Astrocyte (in vitro differentiated cells and primary cell): ENCODE measurements around the gene RTBDN. TPM values are rescaled to one million over a fixed set of nuclear protein-coding genes. Genes with fewer than 3 reads are reported as not detected.
"Not testable (repeated sequence)": the region's sequence is repeated elsewhere in the genome, so short reads cannot be mapped to it uniquely, and the experiment has no call there.

Source experiments
- DNase-seq: peaks from one replicate; pipeline ENCODE4 v3.0.0-alpha.2; 2010; ENCODE audit warnings: low read depth
- FAIRE-seq: peaks from 2 replicates; lab custom pipeline; 2011; peaks lifted over from hg19 to GRCh38; lab: Jason Lieb, UNC
- H2AFZ ChIP-seq: 2 replicates; pipeline ENCODE4 v1.6.0; 2012; ENCODE audit warnings: low read depth, low read length, inconsistent platforms
- H3K27ac ChIP-seq: 2 replicates; pipeline ENCODE4 v1.5.1; 2011; ENCODE audit warnings: low read depth, low read length, inconsistent platforms
- H3K27me3 ChIP-seq: 2 replicates; pipeline ENCODE4 v1.6.0; 2011; ENCODE audit warnings: low read length, inconsistent platforms; ENCODE audit not compliant: insufficient read depth
- H3K36me3 ChIP-seq: 2 replicates; pipeline ENCODE4 v1.5.1; 2011; ENCODE audit warnings: low read length, inconsistent platforms; ENCODE audit not compliant: insufficient read depth
- H3K4me1 ChIP-seq: 2 replicates; pipeline ENCODE4 v1.5.1; 2011; ENCODE audit warnings: low read length, inconsistent platforms; ENCODE audit not compliant: insufficient read depth
- H3K4me2 ChIP-seq: 2 replicates; pipeline ENCODE4 v1.6.0; 2012; ENCODE audit warnings: low read length, inconsistent platforms
- H3K4me3 ChIP-seq: 2 replicates; pipeline ENCODE4 v1.5.1; 2011; ENCODE audit warnings: low read depth, mild to moderate bottlenecking, low read length, inconsistent platforms; ENCODE audit not compliant: insufficient read depth
- H3K79me2 ChIP-seq: 2 replicates; pipeline ENCODE4 v1.6.0; 2012; ENCODE audit warnings: mild to moderate bottlenecking, low read length, inconsistent platforms; ENCODE audit not compliant: insufficient read depth
- H3K9ac ChIP-seq: 2 replicates; pipeline ENCODE4 v1.6.0; 2012; ENCODE audit warnings: mild to moderate bottlenecking, low read length, inconsistent platforms
- H3K9me3 ChIP-seq: 2 replicates; pipeline ENCODE4 v1.5.1; 2012; ENCODE audit warnings: low read depth, mild to moderate bottlenecking, low read length, inconsistent platforms; ENCODE audit not compliant: insufficient read depth
- H4K20me1 ChIP-seq: 2 replicates; pipeline ENCODE4 v1.6.0; 2012; ENCODE audit warnings: low read length, inconsistent platforms; ENCODE audit not compliant: insufficient read depth
- H3K27ac Mint-ChIP-seq: one replicate; pipeline ENCODE4 v1.8.0; 2021; ENCODE audit warnings: mild to moderate bottlenecking, mixed read lengths; ENCODE audit not compliant: unreplicated experiment
- H3K27me3 Mint-ChIP-seq: one replicate; pipeline ENCODE4 v1.8.0; 2021; ENCODE audit warnings: low read depth, mixed read lengths; ENCODE audit not compliant: unreplicated experiment
- H3K36me3 Mint-ChIP-seq: one replicate; pipeline ENCODE4 v1.8.0; 2021; ENCODE audit warnings: low read depth, mixed read lengths; ENCODE audit not compliant: unreplicated experiment
- H3K4me1 Mint-ChIP-seq: one replicate; pipeline ENCODE4 v1.8.0; 2021; ENCODE audit warnings: low read depth, mixed read lengths; ENCODE audit not compliant: unreplicated experiment
- H3K4me3 Mint-ChIP-seq: one replicate; pipeline ENCODE4 v1.8.0; 2021; ENCODE audit warnings: mild to moderate bottlenecking, moderate library complexity, mixed read lengths; ENCODE audit not compliant: unreplicated experiment
- H3K9me3 Mint-ChIP-seq: one replicate; pipeline ENCODE4 v1.8.0; 2021; ENCODE audit warnings: mild to moderate bottlenecking, mixed read lengths; ENCODE audit not compliant: unreplicated experiment
- CTCF ChIP-seq: IDR thresholded peaks from 2 replicates; pipeline ENCODE4 v1.5.1; 2011; ENCODE audit warnings: low read depth, mild to moderate bottlenecking, inconsistent platforms, low read length, moderate library complexity; ENCODE audit not compliant: insufficient read depth
- EZH2 ChIP-seq: IDR thresholded peaks from 2 replicates; pipeline ENCODE4 v1.6.1; 2012; ENCODE audit warnings: mild to moderate bottlenecking, low read length, inconsistent platforms; ENCODE audit not compliant: insufficient read depth
- total RNA-seq: library from RNA; stranded (reverse); gene quantifications from 2 replicates; pipeline ENCODE4 v1.2.1, GENCODE V29; 2021

RTBDN gene
- total RNA-seq, 1 donor from 2014 or later: not detected

DNA sequence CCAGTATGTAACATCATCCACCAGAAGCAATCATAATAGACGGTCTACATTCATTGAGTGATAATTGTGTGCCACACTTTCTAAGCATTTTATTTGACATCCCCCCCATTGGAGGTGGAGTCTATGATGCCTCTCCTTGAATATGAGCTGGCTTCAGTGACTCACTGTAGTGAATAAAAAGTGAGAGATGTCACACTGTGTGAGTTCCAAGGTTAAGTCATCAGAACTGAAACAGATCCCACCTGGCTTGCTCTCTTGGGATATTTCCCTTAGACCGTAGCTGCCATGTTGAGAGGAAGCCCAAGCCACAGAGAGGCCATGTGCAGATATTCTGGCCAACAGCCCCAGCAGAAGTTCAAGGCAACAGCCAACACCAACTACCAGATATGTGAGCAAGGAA is 12.6 kb downstream of the RTBDN start:
- Histone ChIP-seq H3K4me1 (no peaks in the 10 kb centered on the region), H3K36me3 (no peaks in the 10 kb centered on the region), H3K27ac (no peak overlapping the region), H2AFZ (no peak overlapping the region), H3K4me2 (no peak overlapping the region), H3K79me2 (no peaks in the 10 kb centered on the region), H3K9ac (no peak overlapping the region), H3K4me3 (no peak overlapping the region), H3K27me3 (no peaks in the 10 kb centered on the region), H3K9me3 (peaks cover 3% of the 10 kb centered on the region), H4K20me1 (no peaks in the 10 kb centered on the region)
- Mint-ChIP-seq H3K27ac (no peak overlapping the region), H3K4me3 (no peak overlapping the region), H3K9me3 (no peaks in the 10 kb centered on the region), H3K4me1 (no peaks in the 10 kb centered on the region), H3K36me3 (peaks cover 3% of the 10 kb centered on the region), H3K27me3 (peaks cover 12% of the 10 kb centered on the region)
- no peak for FAIRE-seq
- DNase-seq: no peak
- no peak for TF ChIP-seq EZH2
- no peak for TF ChIP-seq CTCF

DNA sequence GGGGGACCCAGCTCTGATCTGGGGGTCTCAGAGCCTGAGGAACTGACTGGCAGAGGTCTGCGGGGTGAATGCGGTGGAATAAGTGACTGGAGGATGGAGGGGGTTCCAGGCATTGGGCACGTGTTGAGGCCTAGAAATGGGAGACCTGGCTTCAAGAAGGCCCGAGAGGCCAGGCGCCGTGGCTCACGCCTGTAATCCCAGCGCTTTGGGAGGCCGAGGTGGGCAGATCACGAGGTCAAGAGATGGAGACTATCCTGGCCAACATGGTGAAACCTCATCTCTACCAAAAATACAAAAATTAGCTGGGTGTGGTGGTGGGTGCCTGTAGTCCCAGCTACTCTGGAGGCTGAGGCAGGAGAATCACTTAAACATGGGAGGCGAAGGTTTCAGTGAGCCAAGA is 16.6 kb downstream of the RTBDN start:
- H3K4me2 ChIP-seq, FAIRE-seq, H3K27ac ChIP-seq, H3K9ac ChIP-seq, H3K4me3 Mint-ChIP-seq, H3K9me3 ChIP-seq, H3K27ac Mint-ChIP-seq, H3K79me2 ChIP-seq, H3K4me3 ChIP-seq, H3K9me3 Mint-ChIP-seq, DNase-seq, H3K36me3 ChIP-seq, H2AFZ ChIP-seq, H3K27me3 Mint-ChIP-seq, H3K4me1 ChIP-seq, H3K36me3 Mint-ChIP-seq, H3K4me1 Mint-ChIP-seq, H3K27me3 ChIP-seq, H4K20me1 ChIP-seq: not testable (repeated sequence)

GRCh38 chr19:12817188-12817587 is 17.2 kb downstream of the RTBDN start:
- H3K79me2 ChIP-seq, H3K9me3 Mint-ChIP-seq, H3K4me3 ChIP-seq, FAIRE-seq, H3K9ac ChIP-seq, H3K4me1 Mint-ChIP-seq, H3K27me3 ChIP-seq, DNase-seq, H3K9me3 ChIP-seq, H3K4me2 ChIP-seq, H4K20me1 ChIP-seq, H3K4me1 ChIP-seq, H3K27ac ChIP-seq, H3K4me3 Mint-ChIP-seq, H2AFZ ChIP-seq, H3K36me3 Mint-ChIP-seq, H3K27me3 Mint-ChIP-seq, H3K36me3 ChIP-seq: not testable (repeated sequence)
- peak overlapping the region; percentile 50 for H3K27ac Mint-ChIP-seq

GRCh38 chr19:12815088-12815487 is 19.3 kb downstream of the RTBDN start:
- no peaks in the 10 kb centered on the region for H3K4me1 Mint-ChIP-seq
- Histone ChIP-seq H3K27me3 (no peaks in the 10 kb centered on the region), H3K4me3 (no peak overlapping the region), H4K20me1 (no peaks in the 10 kb centered on the region), H3K36me3 (no peaks in the 10 kb centered on the region), H2AFZ (no peak overlapping the region), H3K4me1 (no peaks in the 10 kb centered on the region), H3K9me3 (no peaks in the 10 kb centered on the region), H3K9ac (no peak overlapping the region), H3K4me2 (no peak overlapping the region), H3K79me2 (no peaks in the 10 kb centered on the region), H3K27ac (no peak overlapping the region)
- H3K27me3 Mint-ChIP-seq: peaks cover 1% of the 10 kb centered on the region
- no peaks in the 10 kb centered on the region for H3K9me3 Mint-ChIP-seq
- FAIRE-seq (no peak), DNase-seq (no peak)
- H3K4me3 Mint-ChIP-seq: no peak overlapping the region
- H3K27ac Mint-ChIP-seq: no peak overlapping the region
- no peak for TF ChIP-seq CTCF
- no peak for TF ChIP-seq EZH2
- peaks cover 2% of the 10 kb centered on the region for H3K36me3 Mint-ChIP-seq
